Neural cell (in vitro differentiated cells): ENCODE measurements around the gene GAS7.

Experiments
- MXI1 ChIP-seq: fragments of 450-650 bp; conservative IDR thresholded peaks from 2 replicates; pipeline ENCODE4 v1.6.1; 2014; ENCODE audit warnings: antibody characterized with exemption, mild to moderate bottlenecking; ENCODE audit not compliant: poor library complexity, severe bottlenecking
- SMC3 ChIP-seq: fragments of 450-650 bp; conservative IDR thresholded peaks from 2 replicates; pipeline ENCODE4 v1.6.1; 2014; ENCODE audit warnings: antibody characterized with exemption, mild to moderate bottlenecking, moderate library complexity; ENCODE audit not compliant: poor library complexity
- TF ChIP-seq, protein P1 (sequence below): fragments of 450-650 bp; IDR thresholded peaks from 2 replicates; pipeline ENCODE4 v1.5.1; 2014; ENCODE audit warnings: antibody characterized with exemption, mild to moderate bottlenecking, moderate library complexity; ENCODE audit not compliant: poor library complexity, severe bottlenecking

DNA sequence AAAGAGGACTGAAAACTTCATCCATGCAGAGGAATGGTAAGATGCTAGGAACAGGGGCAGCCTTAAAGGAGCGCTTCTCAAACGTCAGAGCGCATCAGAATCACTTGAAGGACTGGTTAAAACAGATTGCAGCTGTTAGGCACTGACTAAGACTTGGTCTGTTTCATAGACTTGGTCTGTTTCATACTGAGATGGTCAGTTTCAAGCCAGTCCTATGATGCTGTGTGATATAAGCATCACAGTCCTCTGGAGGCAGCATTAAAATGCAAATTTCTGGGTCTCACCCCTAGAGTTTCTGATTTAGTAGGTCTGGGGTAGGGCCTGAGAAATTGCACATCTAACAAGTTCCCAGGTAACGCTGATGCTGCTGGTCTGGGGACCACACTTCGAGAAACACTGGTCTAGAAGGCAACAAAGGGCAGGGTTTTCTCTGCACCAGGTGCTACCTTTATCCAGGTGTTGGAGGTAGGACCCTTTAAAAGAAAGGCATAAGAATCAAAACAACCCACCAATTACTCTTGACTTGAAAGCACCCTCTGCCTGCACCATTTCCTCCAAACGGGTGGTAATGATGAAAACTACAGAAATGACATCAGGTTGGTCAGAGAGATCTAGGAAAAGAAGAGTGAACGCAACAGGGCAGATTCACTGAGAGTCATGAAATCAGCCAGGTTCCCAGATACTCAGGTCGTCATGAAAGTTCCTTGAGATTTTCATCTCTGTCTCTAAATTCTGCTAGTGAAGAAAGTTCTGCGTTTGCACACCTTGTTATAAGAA is 198.3 kb downstream of the GAS7 start:
- TF ChIP-seq SMC3 (no peak), MXI1 (no peak)
- TF ChIP-seq, protein P1, sequence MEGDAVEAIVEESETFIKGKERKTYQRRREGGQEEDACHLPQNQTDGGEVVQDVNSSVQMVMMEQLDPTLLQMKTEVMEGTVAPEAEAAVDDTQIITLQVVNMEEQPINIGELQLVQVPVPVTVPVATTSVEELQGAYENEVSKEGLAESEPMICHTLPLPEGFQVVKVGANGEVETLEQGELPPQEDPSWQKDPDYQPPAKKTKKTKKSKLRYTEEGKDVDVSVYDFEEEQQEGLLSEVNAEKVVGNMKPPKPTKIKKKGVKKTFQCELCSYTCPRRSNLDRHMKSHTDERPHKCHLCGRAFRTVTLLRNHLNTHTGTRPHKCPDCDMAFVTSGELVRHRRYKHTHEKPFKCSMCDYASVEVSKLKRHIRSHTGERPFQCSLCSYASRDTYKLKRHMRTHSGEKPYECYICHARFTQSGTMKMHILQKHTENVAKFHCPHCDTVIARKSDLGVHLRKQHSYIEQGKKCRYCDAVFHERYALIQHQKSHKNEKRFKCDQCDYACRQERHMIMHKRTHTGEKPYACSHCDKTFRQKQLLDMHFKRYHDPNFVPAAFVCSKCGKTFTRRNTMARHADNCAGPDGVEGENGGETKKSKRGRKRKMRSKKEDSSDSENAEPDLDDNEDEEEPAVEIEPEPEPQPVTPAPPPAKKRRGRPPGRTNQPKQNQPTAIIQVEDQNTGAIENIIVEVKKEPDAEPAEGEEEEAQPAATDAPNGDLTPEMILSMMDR, result no peak
